Mesangial cell (primary cell): ENCODE data around the gene OR51F2. TPM values are rescaled to one million over a fixed set of nuclear protein-coding genes. Genes with fewer than 3 reads are reported as not detected.

Experiments used
- total RNA-seq: library from RNA; depleted of rRNA; stranded (reverse); fragments of >200 nt; gene quantifications from 2 replicates; pipeline ENCODE4 v1.2.3, GENCODE V29; 2015

Gene OR51F2
- not detected in 2 replicates for total RNA-seq

GRCh38 chr11:4821021-4821420, at the start of gene OR51F2:
Gene OR51F2 (plus strand): TSS chr11:4821321. CDS start chr11:4821422, 101 bp downstream.

GRCh38 chr11:4804280-4804679, 16.8 kb upstream of the OR51F2 start, which contains the start of gene OR52R1:
Gene OR52R1 (minus strand): TSS chr11:4804380. CDS start chr11:4804380, 0 bp downstream.

GRCh38 chr11:4848908-4849532, 27.9 kb downstream of the OR51F2 start, which contains the start of gene OR51S1:
Gene OR51S1 (minus strand): TSS chr11:4849208. CDS start chr11:4849208, 0 bp downstream.

Other genes starting within 250 kb of the OR51F2 start
- not detected in 2 replicates for gene OR52I2, start 239.6 kb upstream of the OR51F2 start, total RNA-seq
- not detected in 2 replicates for gene OR52I1, start 227.3 kb upstream of the OR51F2 start, total RNA-seq
- gene TRIM68, start 213.1 kb upstream of the OR51F2 start, total RNA-seq: 6.2 and 8.1 TPM in 2 replicates
- not detected in 2 replicates for gene OR51D1, start 183.8 kb upstream of the OR51F2 start, total RNA-seq
- not detected in 2 replicates for gene OR51E1, start 177.3 kb upstream of the OR51F2 start, total RNA-seq
- not detected in 2 replicates for gene OR51E2, start 123.5 kb upstream of the OR51F2 start, total RNA-seq
- gene MMP26, start 116.5 kb upstream of the OR51F2 start, total RNA-seq: not detected in 2 replicates
- not detected in 2 replicates for gene OR51F1, start 51.4 kb upstream of the OR51F2 start, total RNA-seq
- gene OR52R1, start 16.9 kb upstream of the OR51F2 start, total RNA-seq: not detected in 2 replicates
- gene OR51S1, start 27.9 kb downstream of the OR51F2 start, total RNA-seq: not detected in 2 replicates
- 0.13 TPM in 1 of 2 replicates, not detected in the other for gene OR51T1, start 60.6 kb downstream of the OR51F2 start, total RNA-seq
- not detected in 2 replicates for gene OR51A7, start 82.5 kb downstream of the OR51F2 start, total RNA-seq
- not detected in 2 replicates for gene OR51G2, start 98.0 kb downstream of the OR51F2 start, total RNA-seq
- gene OR51G1, start 103.0 kb downstream of the OR51F2 start, total RNA-seq: not detected in 2 replicates
- not detected in 2 replicates for gene OR51A4, start 126.3 kb downstream of the OR51F2 start, total RNA-seq
- not detected in 2 replicates for gene OR51A2, start 134.4 kb downstream of the OR51F2 start, total RNA-seq
- gene OR51L1, start 173.5 kb downstream of the OR51F2 start, total RNA-seq: not detected in 2 replicates
- gene OR52J3, start 225.2 kb downstream of the OR51F2 start, total RNA-seq: not detected in 2 replicates
- not detected in 2 replicates for gene OR52E2, start 238.3 kb downstream of the OR51F2 start, total RNA-seq
- gene OR52E1, start 248.3 kb downstream of the OR51F2 start, total RNA-seq: not detected in 2 replicates